T-helper 1 cell treated with Interleukin-12 subunit alpha and Interleukin-12 subunit beta and Interleukin-4 antibody, amounts not matched to agents 30 μg/mL and 1 μg/mL, for 36 hours (primary cell): ENCODE results near the gene GLIS1.

Experiments
- H3K27ac Mint-ChIP-seq: one replicate; pipeline ENCODE4 v1.8.0; 2021; ENCODE audit warnings: mild to moderate bottlenecking, mixed read lengths
- H3K27me3 Mint-ChIP-seq: one replicate; pipeline ENCODE4 v1.8.0; 2021; ENCODE audit warnings: low read depth, mixed read lengths
- H3K36me3 Mint-ChIP-seq: one replicate; pipeline ENCODE4 v1.8.0; 2021; ENCODE audit warnings: low read depth, mixed read lengths
- H3K4me1 Mint-ChIP-seq: one replicate; pipeline ENCODE4 v1.8.0; 2021; ENCODE audit warnings: low read depth, mixed read lengths
- H3K4me3 Mint-ChIP-seq: one replicate; pipeline ENCODE4 v1.8.0; 2021; ENCODE audit warnings: mild to moderate bottlenecking, moderate library complexity, mixed read lengths
- H3K9me3 Mint-ChIP-seq: one replicate; pipeline ENCODE4 v1.8.0; 2021; ENCODE audit warnings: mixed read lengths

Gene GLIS1

GRCh38 chr1:53516181-53516580 is 222.8 kb downstream of the GLIS1 start:
- no peaks in the 10 kb centered on the region for H3K36me3 Mint-ChIP-seq
- no peak overlapping the region for H3K4me3 Mint-ChIP-seq
- H3K4me1 Mint-ChIP-seq, result no peaks in the 10 kb centered on the region
- no peak overlapping the region for H3K27ac Mint-ChIP-seq
- no peaks in the 10 kb centered on the region for H3K27me3 Mint-ChIP-seq
- no peaks in the 10 kb centered on the region for H3K9me3 Mint-ChIP-seq

GRCh38 chr1:53514436-53514835 is 224.5 kb downstream of the GLIS1 start:
- no peak overlapping the region for H3K4me3 Mint-ChIP-seq
- no peaks in the 10 kb centered on the region for H3K4me1 Mint-ChIP-seq
- no peaks in the 10 kb centered on the region for H3K27me3 Mint-ChIP-seq
- H3K9me3 Mint-ChIP-seq, result no peaks in the 10 kb centered on the region
- H3K27ac Mint-ChIP-seq, result no peak overlapping the region
- H3K36me3 Mint-ChIP-seq, result no peaks in the 10 kb centered on the region

GRCh38 chr1:53513846-53514245 is 225.1 kb downstream of the GLIS1 start:
- Mint-ChIP-seq H3K36me3 (no peaks in the 10 kb centered on the region), H3K4me1 (no peaks in the 10 kb centered on the region), H3K9me3 (no peaks in the 10 kb centered on the region), H3K27me3 (no peaks in the 10 kb centered on the region), H3K27ac (no peak overlapping the region), H3K4me3 (no peak overlapping the region)

- Mint-ChIP-seq H3K4me3 (no peak overlapping the region), H3K27me3 (no peaks in the 10 kb centered on the region), H3K36me3 (no peaks in the 10 kb centered on the region), H3K27ac (no peak overlapping the region), H3K9me3 (no peaks in the 10 kb centered on the region), H3K4me1 (no peaks in the 10 kb centered on the region)
These were observed 225.9 kb downstream of the GLIS1 start for GRCh38 chr1:53512807-53513755.

- Mint-ChIP-seq H3K4me1 (no peaks in the 10 kb centered on the region), H3K27ac (no peak overlapping the region), H3K9me3 (no peaks in the 10 kb centered on the region), H3K4me3 (no peak overlapping the region), H3K36me3 (no peaks in the 10 kb centered on the region), H3K27me3 (no peaks in the 10 kb centered on the region)
These were observed 226.8 kb downstream of the GLIS1 start for GRCh38 chr1:53511933-53512806.

- H3K4me3 Mint-ChIP-seq, result no peak overlapping the region
These were observed 227.5 kb downstream of the GLIS1 start for GRCh38 chr1:53511323-53511932.

GRCh38 chr1:53510215-53510614 is 228.7 kb downstream of the GLIS1 start:
- H3K27ac Mint-ChIP-seq, result no peak overlapping the region
- H3K36me3 Mint-ChIP-seq, result no peaks in the 10 kb centered on the region
- no peak overlapping the region for H3K4me3 Mint-ChIP-seq
- no peaks in the 10 kb centered on the region for H3K27me3 Mint-ChIP-seq
- H3K9me3 Mint-ChIP-seq, result no peaks in the 10 kb centered on the region
- H3K4me1 Mint-ChIP-seq, result no peaks in the 10 kb centered on the region

More at GRCh38 chr1:53511323-53511932, 227.5 kb downstream of the GLIS1 start:
- no peaks in the 10 kb centered on the region for H3K36me3 Mint-ChIP-seq
- H3K27ac Mint-ChIP-seq, result no peak overlapping the region
- no peaks in the 10 kb centered on the region for H3K27me3 Mint-ChIP-seq
- H3K4me1 Mint-ChIP-seq, result no peaks in the 10 kb centered on the region
- no peaks in the 10 kb centered on the region for H3K9me3 Mint-ChIP-seq

GRCh38 chr1:53509775-53510174 is 229.2 kb downstream of the GLIS1 start:
- Mint-ChIP-seq H3K27ac (no peak overlapping the region), H3K9me3 (no peaks in the 10 kb centered on the region), H3K4me3 (no peak overlapping the region), H3K4me1 (no peaks in the 10 kb centered on the region), H3K36me3 (no peaks in the 10 kb centered on the region), H3K27me3 (no peaks in the 10 kb centered on the region)

- no peaks in the 10 kb centered on the region for H3K27me3 Mint-ChIP-seq
- H3K4me3 Mint-ChIP-seq, result no peak overlapping the region
- no peak overlapping the region for H3K27ac Mint-ChIP-seq
- no peaks in the 10 kb centered on the region for H3K9me3 Mint-ChIP-seq
- no peaks in the 10 kb centered on the region for H3K36me3 Mint-ChIP-seq
- no peaks in the 10 kb centered on the region for H3K4me1 Mint-ChIP-seq
These were observed 229.8 kb downstream of the GLIS1 start for GRCh38 chr1:53508991-53509666.

- Mint-ChIP-seq H3K36me3 (no peaks in the 10 kb centered on the region), H3K27ac (no peak overlapping the region), H3K27me3 (no peaks in the 10 kb centered on the region), H3K9me3 (no peaks in the 10 kb centered on the region), H3K4me1 (no peaks in the 10 kb centered on the region), H3K4me3 (no peak overlapping the region)
These were observed 230.6 kb downstream of the GLIS1 start for GRCh38 chr1:53508056-53508990.

GRCh38 chr1:53507116-53507820 is 231.7 kb downstream of the GLIS1 start:
- Mint-ChIP-seq H3K36me3 (no peaks in the 10 kb centered on the region), H3K27ac (no peak overlapping the region), H3K4me3 (no peak overlapping the region), H3K4me1 (no peaks in the 10 kb centered on the region), H3K9me3 (no peaks in the 10 kb centered on the region), H3K27me3 (no peaks in the 10 kb centered on the region)

GRCh38 chr1:53506355-53507050 is 232.5 kb downstream of the GLIS1 start:
- no peaks in the 10 kb centered on the region for H3K36me3 Mint-ChIP-seq
- no peak overlapping the region for H3K4me3 Mint-ChIP-seq
- H3K4me1 Mint-ChIP-seq, result no peaks in the 10 kb centered on the region
- H3K27me3 Mint-ChIP-seq, result no peaks in the 10 kb centered on the region
- no peaks in the 10 kb centered on the region for H3K9me3 Mint-ChIP-seq
- H3K27ac Mint-ChIP-seq, result no peak overlapping the region
